Left ventricle myocardium inferior (tissue), 1 donor: ENCODE data around the gene THSD7A. TPM values are rescaled to one million over a fixed set of nuclear protein-coding genes. Genes with fewer than 3 reads are reported as not detected.
A peak's percentile ranks its signal among the peaks of the same experiment; 100 is the strongest.

Source experiments
- DNase-seq: peaks from one replicate; pipeline ENCODE4 v3.0.0-alpha.2; 2020
- H3K27ac ChIP-seq: fragments of 200-600 bp; replicated peaks from 2 replicates; pipeline ENCODE4 v1.8.0; 2021
- H3K27me3 ChIP-seq: fragments of 200-600 bp; 2 replicates; pipeline ENCODE4 v1.8.0; 2021; ENCODE audit warnings: low read depth
- H3K36me3 ChIP-seq: fragments of 200-600 bp; 2 replicates; pipeline ENCODE4 v1.8.0; 2021
- H3K4me1 ChIP-seq: fragments of 200-600 bp; 2 replicates; pipeline ENCODE4 v1.8.0; 2021
- H3K4me3 ChIP-seq: fragments of 200-600 bp; 2 replicates; pipeline ENCODE4 v1.8.0; 2021; ENCODE audit warnings: mild to moderate bottlenecking, moderate library complexity
- H3K9me3 ChIP-seq: fragments of 200-600 bp; replicated peaks from 2 replicates; pipeline ENCODE4 v1.8.0; 2021
- intact Hi-C: fragments of 100-400 bp; cut with micrococcal nuclease; formaldehyde crosslinking; loops from one replicate; pipeline ENCODE4 v1.11.0; 2022
- total RNA-seq: library from RNA; stranded (reverse); fragmentation: NEBNext Ultra II Directional; extraction: Animal tissue kit (Norgen Biotek cat#: 25700); gene quantifications from one replicate; pipeline ENCODE4 v1.2.1, GENCODE V29; 2021
- TF ChIP-seq, protein P1 (sequence below): fragments of 200-600 bp; IDR thresholded peaks from 2 replicates; pipeline ENCODE4 v1.8.0; 2021; ENCODE audit warnings: antibody characterized with exemption, mild to moderate bottlenecking, borderline replicate concordance
- donor health status: DM: no; HTN: yes; CAD: no; lungs with severe emphysema.

THSD7A gene
- total RNA-seq, 1 donor from 2014 or later = 1.6 TPM

DNA sequence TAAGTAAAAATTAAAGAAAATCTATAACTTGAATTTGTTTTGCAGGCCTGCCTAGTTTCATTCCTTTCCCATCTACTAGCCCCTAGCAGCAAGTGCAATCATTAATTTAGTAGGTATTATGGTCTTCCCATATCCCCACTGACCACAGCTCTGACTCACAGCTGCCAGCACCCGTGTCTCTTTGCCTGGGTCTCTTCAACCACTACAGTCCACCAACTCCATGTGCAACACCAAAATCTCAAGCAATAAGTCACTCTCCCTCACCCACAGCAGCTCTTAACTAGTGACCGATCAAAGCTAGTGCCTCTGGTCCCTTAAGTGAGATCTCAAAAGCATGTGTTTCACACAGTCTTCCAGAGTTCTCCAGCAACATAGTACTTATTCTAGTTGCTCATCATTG, 26.0 kb upstream of the THSD7A start:
- H3K27ac ChIP-seq = no peak overlapping the region
- intact Hi-C loops = no loop called here
- DNase-seq = no peak
- H3K4me3 ChIP-seq = no peak overlapping the region
- no peaks in the 10 kb centered on the region for H3K9me3 ChIP-seq
- H3K27me3 ChIP-seq = no peaks in the 10 kb centered on the region
- no peaks in the 10 kb centered on the region for H3K36me3 ChIP-seq
- TF ChIP-seq, protein P1, sequence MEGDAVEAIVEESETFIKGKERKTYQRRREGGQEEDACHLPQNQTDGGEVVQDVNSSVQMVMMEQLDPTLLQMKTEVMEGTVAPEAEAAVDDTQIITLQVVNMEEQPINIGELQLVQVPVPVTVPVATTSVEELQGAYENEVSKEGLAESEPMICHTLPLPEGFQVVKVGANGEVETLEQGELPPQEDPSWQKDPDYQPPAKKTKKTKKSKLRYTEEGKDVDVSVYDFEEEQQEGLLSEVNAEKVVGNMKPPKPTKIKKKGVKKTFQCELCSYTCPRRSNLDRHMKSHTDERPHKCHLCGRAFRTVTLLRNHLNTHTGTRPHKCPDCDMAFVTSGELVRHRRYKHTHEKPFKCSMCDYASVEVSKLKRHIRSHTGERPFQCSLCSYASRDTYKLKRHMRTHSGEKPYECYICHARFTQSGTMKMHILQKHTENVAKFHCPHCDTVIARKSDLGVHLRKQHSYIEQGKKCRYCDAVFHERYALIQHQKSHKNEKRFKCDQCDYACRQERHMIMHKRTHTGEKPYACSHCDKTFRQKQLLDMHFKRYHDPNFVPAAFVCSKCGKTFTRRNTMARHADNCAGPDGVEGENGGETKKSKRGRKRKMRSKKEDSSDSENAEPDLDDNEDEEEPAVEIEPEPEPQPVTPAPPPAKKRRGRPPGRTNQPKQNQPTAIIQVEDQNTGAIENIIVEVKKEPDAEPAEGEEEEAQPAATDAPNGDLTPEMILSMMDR = no peak
- no peaks in the 10 kb centered on the region for H3K4me1 ChIP-seq

DNA sequence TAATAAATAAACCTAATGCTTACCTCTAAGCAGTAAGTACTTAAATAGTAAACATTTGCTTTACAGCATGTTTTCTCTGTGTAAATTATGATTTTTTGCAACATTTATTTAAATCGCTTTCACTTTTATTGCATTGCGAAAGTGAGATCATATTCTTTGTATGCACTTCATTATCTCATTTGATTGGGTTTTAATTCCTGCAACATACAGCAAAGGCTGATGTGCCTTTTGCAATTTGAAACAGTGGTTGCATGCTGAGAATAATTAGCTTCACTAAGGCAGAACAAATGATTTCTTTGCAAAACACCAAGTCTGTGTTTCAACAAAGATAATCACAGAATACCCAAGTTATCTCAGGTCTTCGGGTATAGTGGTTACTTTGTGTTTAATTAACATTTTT, 16.3 kb upstream of the THSD7A start:
- peaks cover 4% of the 10 kb centered on the region for H3K9me3 ChIP-seq
- intact Hi-C loops = no loop called here
- DNase-seq = no peak
- no peaks in the 10 kb centered on the region for H3K27me3 ChIP-seq
- no peak overlapping the region for H3K27ac ChIP-seq
- H3K4me3 ChIP-seq = no peak overlapping the region
- TF ChIP-seq, protein P1 = no peak
- no peaks in the 10 kb centered on the region for H3K36me3 ChIP-seq
- H3K4me1 ChIP-seq = no peaks in the 10 kb centered on the region

DNA sequence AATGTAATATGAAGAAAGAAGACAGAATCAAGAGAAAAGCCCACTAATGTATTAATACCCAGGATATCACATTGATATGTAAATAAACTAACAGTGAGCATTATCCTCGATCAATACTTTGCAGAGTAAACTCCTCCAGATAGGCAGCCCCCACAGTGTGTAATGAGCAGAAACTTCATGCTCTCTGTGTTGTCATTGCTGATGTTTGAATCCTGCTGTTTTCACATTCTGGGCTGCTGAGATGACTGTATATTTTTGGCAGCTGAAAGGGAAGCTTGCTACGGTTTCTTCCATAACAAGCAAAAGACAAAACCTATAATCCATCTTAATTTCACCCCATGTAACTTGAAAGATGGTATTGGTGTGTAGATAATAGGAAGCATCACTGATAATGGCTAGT, 15.3 kb upstream of the THSD7A start:
- intact Hi-C loops = no loop called here
- TF ChIP-seq, protein P1 = no peak
- Histone ChIP-seq H3K4me3 (peak overlapping the region; percentile 18), H3K4me1 (no peaks in the 10 kb centered on the region), H3K36me3 (no peaks in the 10 kb centered on the region), H3K9me3 (peaks cover 4% of the 10 kb centered on the region), H3K27ac (no peak overlapping the region), H3K27me3 (no peaks in the 10 kb centered on the region)
- no peak for DNase-seq

DNA sequence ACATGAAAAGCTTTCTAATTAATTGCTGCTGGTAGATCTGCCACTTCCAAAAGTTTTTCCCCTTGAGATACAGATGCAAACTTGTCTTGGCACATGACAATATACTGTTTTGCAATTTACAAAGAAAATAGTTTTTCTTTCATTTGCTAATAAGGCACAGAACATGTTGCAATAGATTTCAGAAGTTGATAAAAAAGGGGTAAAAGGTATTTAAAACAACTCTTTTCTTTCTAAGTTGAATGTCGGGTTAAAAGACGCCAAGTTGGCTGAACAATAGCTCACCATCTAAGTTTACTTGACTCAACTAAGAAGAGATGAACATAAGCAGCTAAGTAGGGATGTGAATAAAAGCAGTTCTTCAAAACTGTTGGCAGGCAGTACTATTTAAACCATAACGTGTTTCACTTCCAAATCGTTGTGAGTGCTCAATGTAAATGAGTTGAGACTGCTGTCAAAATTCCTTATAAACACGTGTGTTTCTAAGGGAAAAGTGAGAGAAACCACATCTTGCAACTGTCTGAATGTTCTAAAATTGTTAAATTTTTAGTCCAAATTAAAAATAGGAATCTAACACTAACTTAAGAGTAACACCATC, 14.5 kb upstream of the THSD7A start:
- TF ChIP-seq, protein P1 = no peak
- intact Hi-C loops = no loop called here
- DNase-seq = no peak
- Histone ChIP-seq H3K4me1 (no peaks in the 10 kb centered on the region), H3K36me3 (no peaks in the 10 kb centered on the region), H3K27me3 (no peaks in the 10 kb centered on the region), H3K9me3 (peaks cover 5% of the 10 kb centered on the region), H3K4me3 (no peak overlapping the region), H3K27ac (no peak overlapping the region)

DNA sequence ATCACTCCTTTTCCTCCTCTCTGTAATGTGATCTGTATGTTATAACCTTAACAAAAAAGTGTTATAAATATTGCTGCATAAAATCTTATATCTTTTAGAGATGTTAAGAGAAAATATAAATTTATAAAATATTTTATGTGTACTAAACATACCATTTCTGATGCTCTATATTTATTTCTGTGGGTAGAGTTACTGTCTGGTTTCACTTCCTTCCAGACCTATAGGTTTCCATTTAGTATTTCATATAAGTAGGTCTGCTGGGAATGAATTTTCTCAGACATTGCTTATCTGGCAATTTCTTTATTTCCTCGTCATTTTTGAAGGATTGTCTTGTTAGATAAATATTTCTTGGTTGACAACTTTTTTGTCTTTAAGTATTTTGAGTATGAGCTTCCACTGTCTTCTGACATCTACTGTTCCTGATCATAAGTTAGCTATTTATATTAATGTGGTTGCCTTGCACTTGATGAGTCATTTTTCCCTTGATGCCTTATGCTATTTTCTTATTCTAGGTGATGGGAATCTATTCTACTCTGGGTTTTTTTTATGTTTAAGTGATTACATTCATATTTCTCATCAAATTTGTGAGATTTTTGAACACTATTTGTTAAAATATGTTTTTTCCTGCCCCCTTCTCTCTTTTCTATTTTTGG, 11.2 kb upstream of the THSD7A start:
- H3K4me1 ChIP-seq = no peaks in the 10 kb centered on the region
- no peaks in the 10 kb centered on the region for H3K36me3 ChIP-seq
- DNase-seq = no peak
- no peaks in the 10 kb centered on the region for H3K27me3 ChIP-seq
- H3K9me3 ChIP-seq = peaks cover 24% of the 10 kb centered on the region
- H3K27ac ChIP-seq = no peak overlapping the region
- no peak overlapping the region for H3K4me3 ChIP-seq
- intact Hi-C loops = no loop called here
- TF ChIP-seq, protein P1 = no peak
